Measurements from ENCODE around the gene GIN1. TPM values are rescaled to one million over a fixed set of nuclear protein-coding genes. Genes with fewer than 3 reads are reported as not detected.

The GIN1 gene
- total RNA-seq, 4 donors from 2014 or later: 8.3 to 11.7 (median 9.3) TPM

DNA sequence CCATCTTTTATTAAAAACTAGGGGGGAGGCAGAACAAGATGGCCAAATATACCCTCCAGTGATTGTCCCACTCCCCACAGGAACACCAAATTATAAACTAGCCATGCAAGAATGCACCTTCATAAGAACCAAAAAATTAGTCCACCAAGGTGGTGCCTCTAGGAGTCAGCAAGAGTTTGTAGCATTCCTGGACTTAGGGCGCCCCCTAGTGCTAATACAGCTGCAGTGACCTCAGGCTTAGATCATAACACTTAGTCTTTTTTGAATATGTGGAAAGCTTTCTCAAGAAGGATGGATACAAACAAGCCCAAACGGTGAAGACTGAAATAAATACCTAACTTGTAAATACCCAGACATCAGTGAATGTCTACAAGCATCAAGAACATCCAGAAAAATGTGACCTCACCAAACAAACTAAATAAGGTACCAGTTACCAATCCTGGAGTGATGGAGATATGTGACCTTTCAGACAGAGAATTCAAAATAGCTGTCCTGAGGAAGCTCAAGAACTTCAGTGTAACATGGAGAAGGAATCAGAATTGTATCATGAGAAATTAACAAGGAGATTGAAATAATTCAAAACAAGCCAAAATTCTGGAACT, 19.4 kb upstream of the GIN1 start:
- peaks cover 0 to 29% (median 0%) of the 10 kb centered on the region in 3 donors for H3K36me3 ChIP-seq

DNA sequence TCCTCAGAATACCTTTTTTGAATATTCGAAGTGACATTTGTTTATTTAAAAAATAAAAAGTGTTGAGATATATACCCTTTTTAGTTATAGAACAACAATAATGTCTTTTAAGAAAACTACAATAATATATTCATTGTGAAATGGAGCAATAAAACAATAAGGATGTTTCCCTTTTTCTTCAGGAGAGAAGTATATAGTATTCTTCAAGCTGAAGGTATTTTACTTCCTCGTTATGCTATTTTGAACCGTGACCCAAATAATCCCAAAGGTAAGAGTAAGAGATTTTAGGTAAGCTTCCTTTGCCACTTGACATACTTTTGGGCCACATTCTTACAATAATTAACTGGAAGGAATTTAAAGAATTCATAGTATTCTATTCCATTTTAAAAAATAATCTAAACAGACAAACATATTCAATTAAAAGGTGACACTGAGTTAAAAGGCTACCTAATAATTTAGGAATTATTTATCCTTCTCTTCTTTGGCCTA, 18.3 kb upstream of the GIN1 start:
- H3K4me1 ChIP-seq: no peaks in the 10 kb centered on the region
- H3K9me3 ChIP-seq: no peaks in the 10 kb centered on the region
- no peak overlapping the region for H3K27ac ChIP-seq
- H3K4me3 ChIP-seq: no peak overlapping the region
- H3K36me3 ChIP-seq: peaks cover 0 to 29% (median 0%) of the 10 kb centered on the region in 3 donors
- DNase-seq: no peak
- TF ChIP-seq, protein P1, sequence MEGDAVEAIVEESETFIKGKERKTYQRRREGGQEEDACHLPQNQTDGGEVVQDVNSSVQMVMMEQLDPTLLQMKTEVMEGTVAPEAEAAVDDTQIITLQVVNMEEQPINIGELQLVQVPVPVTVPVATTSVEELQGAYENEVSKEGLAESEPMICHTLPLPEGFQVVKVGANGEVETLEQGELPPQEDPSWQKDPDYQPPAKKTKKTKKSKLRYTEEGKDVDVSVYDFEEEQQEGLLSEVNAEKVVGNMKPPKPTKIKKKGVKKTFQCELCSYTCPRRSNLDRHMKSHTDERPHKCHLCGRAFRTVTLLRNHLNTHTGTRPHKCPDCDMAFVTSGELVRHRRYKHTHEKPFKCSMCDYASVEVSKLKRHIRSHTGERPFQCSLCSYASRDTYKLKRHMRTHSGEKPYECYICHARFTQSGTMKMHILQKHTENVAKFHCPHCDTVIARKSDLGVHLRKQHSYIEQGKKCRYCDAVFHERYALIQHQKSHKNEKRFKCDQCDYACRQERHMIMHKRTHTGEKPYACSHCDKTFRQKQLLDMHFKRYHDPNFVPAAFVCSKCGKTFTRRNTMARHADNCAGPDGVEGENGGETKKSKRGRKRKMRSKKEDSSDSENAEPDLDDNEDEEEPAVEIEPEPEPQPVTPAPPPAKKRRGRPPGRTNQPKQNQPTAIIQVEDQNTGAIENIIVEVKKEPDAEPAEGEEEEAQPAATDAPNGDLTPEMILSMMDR (IDR thresholded peaks at IDR 0.05): no peak
- no peak for TF ChIP-seq POLR2A (IDR thresholded peaks at IDR 0.05)
- no peaks in the 10 kb centered on the region for H3K27me3 ChIP-seq

More for the DNA sequence above, 19.4 kb upstream of the GIN1 start:
- H3K4me3 ChIP-seq: no peak overlapping the region
- peak; percentile 59 to 92 (median 71) for DNase-seq
- H3K4me1 ChIP-seq: no peaks in the 10 kb centered on the region
- no peak for TF ChIP-seq POLR2A (IDR thresholded peaks at IDR 0.05)
- TF ChIP-seq, protein P1 (IDR thresholded peaks at IDR 0.05): peak; percentile 76 to 96 (median 94)
- H3K9me3 ChIP-seq: no peaks in the 10 kb centered on the region
- H3K27ac ChIP-seq: no peak overlapping the region
- H3K27me3 ChIP-seq: no peaks in the 10 kb centered on the region

DNA sequence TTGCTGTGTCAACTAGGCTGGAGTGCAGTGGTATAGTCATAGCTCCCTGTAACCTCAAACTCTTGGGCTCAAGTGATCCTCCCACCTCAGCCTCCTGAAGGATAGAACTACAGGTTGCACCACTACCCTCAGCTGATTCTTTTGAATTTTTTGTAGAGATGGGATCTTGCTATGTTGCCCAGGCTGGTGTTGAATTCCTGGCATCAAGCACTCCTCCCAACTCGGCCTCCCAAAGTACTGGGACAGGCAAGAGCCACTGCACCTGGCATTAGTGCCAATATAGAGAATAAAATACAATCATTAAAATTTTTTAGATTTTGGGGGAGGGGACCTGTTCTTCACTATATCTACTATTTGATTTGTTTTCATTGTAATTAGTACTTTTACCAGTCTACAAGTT, 15.5 kb upstream of the GIN1 start:
- Histone ChIP-seq H3K27ac (no peak overlapping the region), H3K4me3 (no peak overlapping the region), H3K9me3 (no peaks in the 10 kb centered on the region), H3K36me3 (peaks cover 0 to 23% (median 0%) of the 10 kb centered on the region in 3 donors), H3K27me3 (no peaks in the 10 kb centered on the region), H3K4me1 (no peaks in the 10 kb centered on the region)
- DNase-seq: no peak
- TF ChIP-seq POLR2A (IDR thresholded peaks at IDR 0.05): no peak
- TF ChIP-seq, protein P1 (IDR thresholded peaks at IDR 0.05): no peak

DNA sequence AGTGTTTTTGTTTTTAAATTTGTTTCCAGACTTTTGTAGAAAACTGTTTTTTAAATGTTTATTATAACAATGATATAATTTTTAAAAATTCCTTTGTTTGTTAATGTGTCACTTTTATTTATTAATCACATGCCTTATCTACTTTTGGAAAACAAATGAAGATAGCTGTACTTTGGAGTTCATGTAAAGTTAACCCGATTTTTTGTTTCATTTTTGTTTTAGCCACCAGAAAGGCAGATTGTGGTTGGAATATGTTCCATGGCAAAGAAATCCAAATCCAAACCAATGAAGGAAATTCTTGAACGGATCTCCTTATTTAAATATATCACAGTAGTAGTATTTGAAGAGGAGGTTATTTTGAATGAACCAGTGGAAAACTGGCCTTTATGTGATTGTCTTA, 13.3 kb upstream of the GIN1 start:
- H3K36me3 ChIP-seq: peaks cover 0 to 10% (median 0%) of the 10 kb centered on the region in 3 donors
- H3K4me1 ChIP-seq: no peaks in the 10 kb centered on the region
- DNase-seq: no peak
- TF ChIP-seq, protein P1 (IDR thresholded peaks at IDR 0.05): no peak
- no peak for TF ChIP-seq POLR2A (IDR thresholded peaks at IDR 0.05)
- H3K27me3 ChIP-seq: no peaks in the 10 kb centered on the region
- H3K27ac ChIP-seq: no peak overlapping the region
- H3K9me3 ChIP-seq: no peaks in the 10 kb centered on the region
- H3K4me3 ChIP-seq: no peak overlapping the region

GRCh38 chr5:103132684-103133083, 12.7 kb upstream of the GIN1 start:
- H3K27ac ChIP-seq: no peak overlapping the region
- no peaks in the 10 kb centered on the region for H3K27me3 ChIP-seq
- no peaks in the 10 kb centered on the region for H3K9me3 ChIP-seq
- peaks cover 0 to 10% (median 0%) of the 10 kb centered on the region in 3 donors for H3K36me3 ChIP-seq
- TF ChIP-seq, protein P1 (IDR thresholded peaks at IDR 0.05): no peak
- TF ChIP-seq POLR2A (IDR thresholded peaks at IDR 0.05): no peak
- no peaks in the 10 kb centered on the region for H3K4me1 ChIP-seq
- no peak for DNase-seq
- no peak overlapping the region for H3K4me3 ChIP-seq

Data from Peyer's patch (tissue), 4 donors.